Measurements from ENCODE around the gene CCDC71. TPM values are rescaled to one million over a fixed set of nuclear protein-coding genes. Genes with fewer than 3 reads are reported as not detected.

The CCDC71 gene
- total and polyA plus RNA-seq, 2 of the 13 experiments (the other 11 are each of a cell fraction or from before 2014, with no cell fraction given): 9.7 to 14.3 TPM

- no peak for TF ChIP-seq TBX3 (IDR thresholded peaks at IDR 0.05; ENCODE audit: borderline replicate concordance)
- no peak for TF ChIP-seq POLR2G (IDR thresholded peaks at IDR 0.05; ENCODE audit: low read depth, low read length)
- peak; percentile 41; the same call in 1 of the 2 replicates for TF ChIP-seq ZMYM3 (CRISPR knock-in tag; IDR thresholded peaks at IDR 0.05)
- 0 out of 2 replicates have a peak, but pooled peaks have one; percentile 41 for TF ChIP-seq EHMT2 (IDR thresholded peaks at IDR 0.05; ENCODE audit: borderline replicate concordance, low read depth, low read length)
- TF ChIP-seq FOXA3 (CRISPR knock-in tag; IDR thresholded peaks at IDR 0.05): 0 out of 2 replicates have a peak, but pooled peaks have one; percentile 26
- TF ChIP-seq REST (IDR thresholded peaks at IDR 0.05; ENCODE audit: borderline replicate concordance in 1 of 2, low read depth in 1 of 2, low read length in 2 of 2): no peak
- no peak for TF ChIP-seq SATB2 (CRISPR knock-in tag; IDR thresholded peaks at IDR 0.05)
- no peak for TF ChIP-seq ZNF337 (CRISPR knock-in tag; IDR thresholded peaks at IDR 0.05; ENCODE audit: borderline replicate concordance, low read depth)
- no peak for TF ChIP-seq KAT2B (IDR thresholded peaks at IDR 0.05; ENCODE audit: borderline replicate concordance, low read depth, low read length)
- TF ChIP-seq ZNF530 (CRISPR knock-in tag; IDR thresholded peaks at IDR 0.05; ENCODE audit: low read depth): no peak
- no peak for TF ChIP-seq HINFP (CRISPR knock-in tag; IDR thresholded peaks at IDR 0.05; ENCODE audit: low read depth)
- no peak for TF ChIP-seq ZNF333 (CRISPR knock-in tag; IDR thresholded peaks at IDR 0.05; ENCODE audit: borderline replicate concordance)
- TF ChIP-seq SRSF4 (IDR thresholded peaks at IDR 0.05; ENCODE audit: low read depth, low read length, poor library complexity, severe bottlenecking): no peak
- TF ChIP-seq RXRB (CRISPR knock-in tag; IDR thresholded peaks at IDR 0.05; ENCODE audit: borderline replicate concordance): no peak
- no peak for TF ChIP-seq ZNF335 (CRISPR knock-in tag; IDR thresholded peaks at IDR 0.05)
- TF ChIP-seq MED13 (CRISPR knock-in tag; IDR thresholded peaks at IDR 0.05): no peak
- no peak for TF ChIP-seq ZBTB42 (CRISPR knock-in tag; IDR thresholded peaks at IDR 0.05)
- 0 out of 2 replicates have a peak, but pooled peaks have one; percentile 52 for TF ChIP-seq ZBTB4 (CRISPR knock-in tag; IDR thresholded peaks at IDR 0.05; ENCODE audit: borderline replicate concordance)
- no peak for TF ChIP-seq KAT7 (CRISPR knock-in tag; IDR thresholded peaks at IDR 0.05; ENCODE audit: borderline replicate concordance)
- no peak for TF ChIP-seq NAIF1 (CRISPR knock-in tag; IDR thresholded peaks at IDR 0.05; ENCODE audit: borderline replicate concordance)
- no peak for TF ChIP-seq ZNF572 (CRISPR knock-in tag; IDR thresholded peaks at IDR 0.05)
Observed at GRCh38 chr3:49166752-49167556, 823 bp upstream of the CCDC71 start (continued).

Data from HepG2 (cell line).